ENCODE measurements around the gene KIAA0232.

DNA sequence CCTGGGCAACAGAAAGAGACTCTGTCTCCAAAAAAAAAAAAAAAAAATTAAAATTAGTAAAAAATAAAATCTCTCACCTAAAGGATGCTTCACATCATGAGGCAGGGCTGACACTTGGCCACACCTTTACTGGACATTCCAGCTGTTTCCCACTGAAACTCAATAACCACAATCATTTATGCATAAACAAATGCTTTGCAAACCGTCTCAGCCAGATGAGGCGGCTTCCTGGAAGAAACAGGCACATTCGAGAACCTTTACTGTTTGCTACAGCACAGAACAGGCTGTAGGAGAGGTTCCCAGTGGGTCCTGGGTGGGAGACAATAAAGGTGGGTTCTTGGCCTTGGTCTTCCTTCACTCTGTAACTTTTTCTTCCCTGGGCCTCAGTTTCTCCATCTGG, 116.2 kb downstream of the KIAA0232 start:
- no peak for TF ChIP-seq POLR2A (IDR thresholded peaks at IDR 0.05; ENCODE audit: extremely low read depth, insufficient read length)
- TF ChIP-seq, protein P1, sequence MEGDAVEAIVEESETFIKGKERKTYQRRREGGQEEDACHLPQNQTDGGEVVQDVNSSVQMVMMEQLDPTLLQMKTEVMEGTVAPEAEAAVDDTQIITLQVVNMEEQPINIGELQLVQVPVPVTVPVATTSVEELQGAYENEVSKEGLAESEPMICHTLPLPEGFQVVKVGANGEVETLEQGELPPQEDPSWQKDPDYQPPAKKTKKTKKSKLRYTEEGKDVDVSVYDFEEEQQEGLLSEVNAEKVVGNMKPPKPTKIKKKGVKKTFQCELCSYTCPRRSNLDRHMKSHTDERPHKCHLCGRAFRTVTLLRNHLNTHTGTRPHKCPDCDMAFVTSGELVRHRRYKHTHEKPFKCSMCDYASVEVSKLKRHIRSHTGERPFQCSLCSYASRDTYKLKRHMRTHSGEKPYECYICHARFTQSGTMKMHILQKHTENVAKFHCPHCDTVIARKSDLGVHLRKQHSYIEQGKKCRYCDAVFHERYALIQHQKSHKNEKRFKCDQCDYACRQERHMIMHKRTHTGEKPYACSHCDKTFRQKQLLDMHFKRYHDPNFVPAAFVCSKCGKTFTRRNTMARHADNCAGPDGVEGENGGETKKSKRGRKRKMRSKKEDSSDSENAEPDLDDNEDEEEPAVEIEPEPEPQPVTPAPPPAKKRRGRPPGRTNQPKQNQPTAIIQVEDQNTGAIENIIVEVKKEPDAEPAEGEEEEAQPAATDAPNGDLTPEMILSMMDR (IDR thresholded peaks at IDR 0.05; ENCODE audit: low read depth, low read length), result no peak
- TF ChIP-seq, protein P2, sequence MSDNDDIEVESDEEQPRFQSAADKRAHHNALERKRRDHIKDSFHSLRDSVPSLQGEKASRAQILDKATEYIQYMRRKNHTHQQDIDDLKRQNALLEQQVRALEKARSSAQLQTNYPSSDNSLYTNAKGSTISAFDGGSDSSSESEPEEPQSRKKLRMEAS (IDR thresholded peaks at IDR 0.05; ENCODE audit: low read depth, low read length), result no peak
- TF ChIP-seq MYC (IDR thresholded peaks at IDR 0.05; ENCODE audit: low read depth, low read length), result no peak

All from NB4 (cell line).